HG03457 (cell line): ENCODE measurements around the gene HMG20A.

Experiments
- ATAC-seq: cut with Tn5 transposase; IDR thresholded peaks from one replicate; pipeline ENCODE4 v1.9.1; 2021; ENCODE audit warnings: moderate number of reproducible peaks; ENCODE audit not compliant: unreplicated experiment

HMG20A gene

DNA sequence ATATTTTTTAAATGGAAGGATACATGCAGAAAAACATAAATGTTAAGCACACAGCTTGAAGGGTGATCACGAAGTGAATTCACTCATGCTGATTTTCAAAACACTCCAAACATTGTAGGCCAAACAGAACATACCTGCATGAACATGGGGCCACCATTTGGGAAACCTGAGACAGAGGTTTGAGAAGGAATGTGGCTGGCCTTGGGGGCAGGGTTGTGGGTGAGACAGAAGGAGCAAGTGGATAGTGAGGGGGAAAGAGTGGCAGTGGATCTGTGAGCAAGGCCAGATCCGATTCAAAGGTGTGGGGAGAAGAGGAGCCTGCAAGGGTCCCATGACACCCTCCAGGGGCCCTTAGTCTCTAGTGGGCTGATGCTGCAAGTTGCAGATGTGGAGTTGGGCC lies 94.9 kb downstream of the HMG20A start:
- ATAC-seq = no peak

DNA sequence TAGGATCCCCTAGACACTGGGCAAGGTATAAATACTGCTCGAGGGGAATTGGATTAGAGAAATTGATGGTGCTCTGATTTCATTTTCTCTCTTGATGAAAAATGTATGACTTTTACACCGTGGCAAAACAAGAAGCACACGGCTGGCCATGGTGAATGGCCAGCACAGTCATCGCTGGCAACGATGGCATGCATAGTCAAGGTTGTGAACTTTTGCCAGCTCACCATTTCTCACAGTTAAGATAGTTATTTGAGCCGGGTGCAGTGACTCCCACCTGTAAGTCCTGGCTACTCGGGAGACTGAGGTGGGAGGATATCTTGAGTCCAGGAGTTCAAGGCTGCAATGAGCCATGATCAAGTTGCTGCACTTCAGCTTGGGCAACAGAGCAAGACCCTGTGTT lies 95.4 kb downstream of the HMG20A start:
- no peak for ATAC-seq

DNA sequence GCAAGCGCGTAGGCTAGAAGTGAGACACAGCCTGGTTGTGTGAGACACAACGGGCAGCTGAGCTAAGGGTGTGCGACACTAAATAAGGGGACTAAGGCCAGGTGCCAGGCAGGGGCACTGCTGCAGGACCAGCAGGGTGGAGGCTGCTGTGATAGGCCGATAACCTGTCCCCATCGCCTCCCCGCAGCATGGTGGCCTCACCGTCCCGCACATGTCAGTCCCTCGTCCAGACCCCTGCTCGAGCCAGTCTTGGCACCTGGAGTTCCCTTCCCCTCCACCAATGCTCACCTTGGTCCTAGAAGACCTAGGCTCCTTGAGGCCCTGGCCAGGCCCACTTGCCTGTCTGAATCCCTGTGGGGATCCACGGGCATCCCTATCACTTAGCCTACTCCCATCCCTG lies 96.1 kb downstream of the HMG20A start:
- ATAC-seq = no peak

DNA sequence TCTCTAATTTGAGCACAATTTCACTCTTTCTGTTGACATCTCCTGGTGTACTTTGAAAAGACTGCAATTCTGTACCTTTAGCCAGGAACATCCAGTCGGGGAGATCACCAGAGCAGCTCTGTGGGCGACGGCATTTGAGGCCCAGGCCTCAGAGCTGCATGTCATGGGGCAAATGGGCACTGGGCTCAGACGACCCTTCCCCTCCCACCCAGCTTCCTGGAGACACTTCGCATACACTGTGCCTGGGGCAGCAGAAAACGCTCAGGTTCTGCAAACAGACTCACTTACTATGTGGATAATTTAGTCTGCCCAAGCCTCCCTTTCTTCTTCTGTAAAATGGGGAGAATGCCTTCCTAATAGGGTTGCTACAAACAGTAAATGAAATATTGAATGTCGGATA lies 96.9 kb downstream of the HMG20A start:
- ATAC-seq = no peak

DNA sequence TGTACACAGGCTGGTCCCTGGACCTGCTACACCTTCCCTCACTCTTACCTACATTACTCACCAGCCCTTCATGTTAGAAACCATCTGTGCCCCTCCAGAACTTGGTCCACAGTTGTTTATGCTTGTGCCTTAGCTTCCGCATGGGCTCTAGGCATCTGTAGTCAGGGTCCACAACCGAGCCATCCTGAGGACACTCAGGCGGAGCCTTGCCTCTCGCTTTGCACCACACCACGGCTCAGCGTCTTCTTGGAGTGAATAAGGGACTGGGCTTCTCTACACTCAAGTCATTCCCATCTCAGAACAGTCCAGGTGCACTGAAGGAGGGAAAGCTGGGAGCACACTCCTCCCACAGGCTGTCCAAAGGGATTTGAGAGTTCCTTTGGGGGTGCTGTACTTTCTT lies 97.8 kb downstream of the HMG20A start:
- no peak for ATAC-seq

DNA sequence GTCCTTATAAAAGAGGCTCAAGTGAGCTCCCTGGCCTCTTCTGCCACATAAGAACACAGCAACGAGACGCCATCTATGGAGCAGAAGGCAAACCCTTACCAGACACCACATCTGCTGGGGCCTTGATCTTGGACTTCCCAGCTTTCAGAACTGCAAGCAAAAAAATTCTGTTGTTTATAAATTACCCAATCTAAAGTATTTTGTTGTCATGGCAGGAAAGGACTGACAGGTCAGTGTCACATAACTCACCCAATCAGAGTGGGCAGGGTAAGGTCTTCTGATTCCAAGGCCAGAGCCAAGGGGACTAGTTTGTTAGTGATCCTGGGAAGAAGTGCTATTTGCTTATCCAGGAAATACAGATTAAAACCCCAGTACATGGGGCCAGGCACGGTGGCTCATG lies 98.9 kb downstream of the HMG20A start:
- no peak for ATAC-seq

DNA sequence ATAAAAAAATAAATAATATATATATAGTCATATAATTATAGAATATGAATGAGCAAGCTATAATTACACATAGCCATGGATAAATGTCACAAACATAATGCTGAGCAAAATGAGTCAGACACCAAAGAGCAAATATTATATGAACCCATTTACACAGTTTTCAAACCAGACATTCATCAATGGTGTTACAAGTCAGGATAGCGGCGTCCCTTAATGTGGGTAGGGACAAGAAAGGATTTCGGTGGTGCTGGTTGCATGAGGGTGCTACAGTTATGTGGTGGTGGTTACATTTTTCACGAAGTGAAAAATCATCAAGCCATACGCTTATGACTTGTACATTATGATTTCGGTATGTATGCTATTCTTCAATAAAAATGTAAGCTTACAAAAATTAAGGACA lies 100.5 kb downstream of the HMG20A start:
- ATAC-seq = no peak

DNA sequence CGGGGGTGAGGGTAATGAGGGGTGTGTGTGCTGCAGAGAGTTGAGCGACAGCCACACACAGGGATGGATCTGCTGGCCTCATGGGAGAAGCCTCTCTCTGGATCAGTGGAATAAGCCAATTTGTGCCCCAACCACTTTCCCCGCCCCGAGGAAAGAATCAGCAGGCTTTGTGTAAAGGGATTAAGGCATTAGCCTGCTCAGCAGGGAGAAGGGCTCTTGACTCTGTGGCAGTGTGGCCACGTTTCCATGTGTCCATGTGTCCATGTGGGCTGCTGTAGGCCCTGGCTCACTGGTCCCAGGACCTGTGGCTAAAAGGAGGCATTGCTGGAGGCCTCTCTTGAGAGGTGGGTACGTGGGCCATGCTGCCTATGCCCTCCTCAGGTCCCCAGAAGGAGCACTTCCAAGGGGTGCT lies 104.7 kb downstream of the HMG20A start:
- no peak for ATAC-seq

DNA sequence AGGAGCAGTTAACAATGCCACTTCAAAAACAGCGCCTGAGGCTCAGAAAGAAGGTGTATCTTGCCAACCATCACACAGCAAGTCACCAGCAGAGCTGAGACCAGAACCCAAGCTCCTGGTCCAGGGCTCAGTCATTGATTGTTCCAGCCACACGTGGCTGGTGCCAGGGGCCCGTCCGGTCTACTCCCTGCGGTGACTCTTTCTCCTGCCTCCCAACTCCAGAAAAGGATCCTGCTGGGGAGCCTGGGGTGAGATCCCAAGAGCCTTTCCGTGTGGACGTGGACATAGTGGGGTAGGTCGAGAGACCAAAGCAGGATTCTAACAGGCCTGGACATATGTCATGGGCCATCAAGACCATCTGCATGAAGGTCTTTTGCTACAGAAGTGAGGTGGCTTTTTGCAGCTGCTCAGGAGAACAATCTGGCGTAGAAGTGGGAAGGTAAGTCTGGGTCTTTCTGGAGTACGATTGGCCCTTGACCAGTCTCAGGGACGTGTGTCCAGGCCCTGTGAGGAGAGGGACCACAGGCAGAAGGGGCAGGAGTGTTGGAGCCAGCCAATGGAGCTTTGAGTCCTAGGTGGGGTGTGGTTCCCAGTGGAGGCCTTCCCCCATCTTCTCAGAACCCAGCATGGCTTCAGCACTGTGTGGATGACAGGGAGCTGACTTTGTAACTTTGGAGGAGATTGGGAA lies 105.4 kb downstream of the HMG20A start:
- no peak for ATAC-seq

DNA sequence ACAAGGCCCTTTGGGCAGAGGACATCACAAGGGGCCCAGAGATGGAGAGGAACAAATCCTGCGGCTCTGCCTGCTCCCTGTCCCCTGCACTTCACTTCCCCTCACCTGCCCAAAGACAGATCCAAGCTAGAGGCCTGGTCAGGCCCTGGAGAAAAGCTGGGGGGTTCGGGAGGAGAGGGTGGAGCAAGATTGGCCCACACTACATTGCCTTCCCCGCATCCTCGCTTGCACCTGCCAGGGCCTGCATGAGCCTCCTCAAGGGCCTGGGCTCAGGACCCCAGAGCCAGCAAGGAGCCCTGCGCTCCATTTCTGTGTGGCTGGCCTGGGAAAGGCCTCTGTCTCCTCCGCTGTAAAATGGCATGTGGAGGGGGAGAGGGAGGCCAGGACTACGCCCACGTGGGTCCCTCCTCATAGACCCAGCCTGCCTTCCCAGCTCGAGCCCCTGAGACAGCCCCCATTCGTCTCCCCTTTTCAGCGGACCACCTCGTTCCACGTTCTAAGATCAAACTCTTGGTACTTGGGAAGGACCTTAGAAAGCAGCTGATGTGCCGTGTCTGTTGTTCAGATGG lies 106.0 kb downstream of the HMG20A start:
- ATAC-seq = no peak

DNA sequence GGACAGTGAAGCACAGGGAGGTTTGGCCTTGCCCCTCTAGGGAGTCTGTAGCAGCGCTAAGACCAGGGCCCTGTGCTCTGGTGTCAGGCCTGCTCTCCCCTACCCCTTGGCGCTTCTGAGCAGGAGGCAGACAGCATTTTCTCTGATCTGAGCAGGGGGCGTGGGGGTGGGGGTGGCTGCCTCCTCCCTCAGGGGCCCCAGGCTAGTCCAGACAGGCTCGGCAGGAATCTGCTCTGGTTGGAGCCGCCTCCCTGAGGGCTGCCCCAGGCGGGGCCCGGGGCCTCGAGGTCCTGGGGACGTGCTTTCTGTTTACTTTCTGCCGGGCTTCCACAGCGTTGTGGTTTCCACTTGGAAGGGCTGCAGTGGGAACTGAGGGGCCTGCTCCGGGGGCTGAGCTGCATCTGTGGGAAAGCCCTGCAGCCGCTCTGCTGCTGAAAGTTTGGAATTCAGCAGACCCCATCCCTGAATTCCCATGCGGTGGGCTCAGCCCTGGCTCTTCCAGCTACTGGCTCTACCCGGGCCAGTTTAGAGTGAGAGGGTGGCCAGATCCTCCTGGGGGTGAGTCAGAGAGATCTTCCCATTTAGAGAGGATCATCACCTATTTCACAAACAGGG lies 106.6 kb downstream of the HMG20A start:
- ATAC-seq = no peak

DNA sequence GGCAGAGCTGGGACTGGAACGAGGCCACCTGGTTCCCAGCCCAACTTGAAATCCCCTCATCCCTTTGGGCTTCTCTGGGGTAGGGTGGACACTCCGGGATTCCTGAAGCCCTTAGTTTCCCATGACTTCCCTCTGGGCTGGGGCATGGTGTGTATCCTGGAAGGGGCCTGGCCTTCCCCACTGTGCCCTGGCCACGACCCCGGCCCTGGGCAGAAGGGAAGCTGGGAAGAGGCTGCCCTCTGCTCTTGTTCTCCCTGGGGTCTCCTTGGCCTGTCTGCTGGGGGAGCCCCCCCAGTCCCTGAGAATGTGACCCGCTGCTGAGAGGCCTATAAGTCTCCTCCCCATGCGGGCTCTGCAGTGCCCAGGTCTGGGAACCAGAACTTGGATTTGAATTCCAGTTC lies 107.1 kb downstream of the HMG20A start:
- ATAC-seq = no peak

DNA sequence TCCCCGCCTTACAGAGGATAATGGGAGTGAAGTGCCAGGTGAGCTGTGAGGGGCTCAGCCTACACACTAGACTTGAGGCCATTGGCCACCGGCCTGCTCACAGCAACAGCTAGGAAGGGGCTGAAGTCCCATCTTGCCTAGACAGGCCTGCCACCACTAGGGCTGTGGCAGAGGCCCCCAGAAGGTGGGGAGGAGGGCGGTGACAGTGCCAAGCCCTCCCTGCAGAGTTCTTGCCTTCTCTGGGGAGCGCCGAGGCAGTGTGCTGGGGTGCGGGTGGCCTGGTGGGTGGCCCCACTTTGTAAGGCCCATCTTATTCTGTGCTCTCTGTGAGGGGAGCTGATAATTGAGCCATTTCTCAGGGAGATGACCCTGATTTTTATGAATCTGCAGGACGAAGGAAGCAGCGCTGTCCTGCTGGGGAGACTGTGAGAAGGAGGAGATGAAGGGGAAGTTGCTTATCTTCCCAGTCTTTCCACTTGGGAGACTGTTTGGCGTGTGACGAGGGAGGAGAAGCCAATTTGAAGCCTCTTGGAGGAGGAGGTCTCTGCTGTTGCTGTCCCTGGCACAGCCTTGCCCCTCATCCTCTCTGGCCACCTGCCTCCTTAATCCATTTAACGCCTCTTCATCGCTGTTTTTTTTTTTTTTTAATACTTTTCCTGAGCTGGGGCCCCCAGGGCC lies 107.7 kb downstream of the HMG20A start:
- ATAC-seq = no peak

DNA sequence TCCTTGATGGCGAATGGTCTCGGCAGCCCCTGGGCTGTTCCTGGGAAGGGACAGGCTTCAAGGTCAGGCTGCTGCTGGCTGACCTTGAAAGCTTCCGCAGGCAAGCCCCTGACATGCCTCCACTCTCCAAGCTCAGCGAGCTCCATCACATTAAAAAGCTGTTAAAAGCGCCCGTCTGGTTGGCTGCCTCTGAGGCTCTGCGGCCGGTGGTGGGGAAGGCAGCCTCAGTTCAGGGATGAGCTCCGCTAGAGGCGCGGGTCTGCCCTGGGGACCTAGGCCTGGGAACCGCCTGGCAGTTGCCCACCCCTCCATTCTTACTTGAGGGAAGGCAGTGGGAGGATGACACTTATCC lies 108.3 kb downstream of the HMG20A start:
- no peak for ATAC-seq

DNA sequence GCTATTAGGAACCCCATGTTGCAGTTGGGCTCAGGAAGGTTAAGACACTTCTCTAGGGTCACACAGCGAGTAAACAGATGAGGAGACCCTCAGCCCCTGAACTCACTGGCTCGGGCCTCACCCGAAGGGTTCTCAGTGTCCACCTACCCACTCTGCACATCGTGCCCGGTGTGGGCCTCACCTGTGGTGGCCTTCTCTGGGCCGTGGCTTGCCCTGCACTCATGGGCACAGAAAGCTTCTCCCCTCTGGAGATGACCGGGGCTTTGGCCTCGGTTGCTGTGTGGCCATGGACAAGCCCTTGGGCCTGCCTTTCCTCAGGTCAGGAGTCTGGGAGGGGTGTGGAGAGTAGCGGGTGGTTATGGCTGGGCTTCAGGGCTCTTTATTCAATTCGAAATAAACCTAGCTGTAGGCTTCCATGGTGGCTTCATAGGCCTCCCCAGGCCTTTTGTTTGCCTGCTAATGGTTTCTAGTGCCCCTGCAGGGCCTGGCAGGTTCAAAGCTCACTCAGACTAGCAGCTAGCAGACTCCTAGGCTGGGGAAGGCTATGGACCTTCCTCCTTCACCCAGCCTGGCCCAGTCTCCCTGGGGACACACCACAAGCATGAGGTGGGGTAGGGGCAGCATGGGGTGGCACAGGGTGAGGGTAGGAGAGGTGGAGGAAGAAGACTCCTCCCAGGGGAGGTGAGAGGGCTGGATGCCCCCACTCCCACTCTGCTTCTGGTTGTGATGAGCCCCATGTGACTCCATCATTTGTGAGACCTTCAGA lies 108.9 kb downstream of the HMG20A start:
- no peak for ATAC-seq

DNA sequence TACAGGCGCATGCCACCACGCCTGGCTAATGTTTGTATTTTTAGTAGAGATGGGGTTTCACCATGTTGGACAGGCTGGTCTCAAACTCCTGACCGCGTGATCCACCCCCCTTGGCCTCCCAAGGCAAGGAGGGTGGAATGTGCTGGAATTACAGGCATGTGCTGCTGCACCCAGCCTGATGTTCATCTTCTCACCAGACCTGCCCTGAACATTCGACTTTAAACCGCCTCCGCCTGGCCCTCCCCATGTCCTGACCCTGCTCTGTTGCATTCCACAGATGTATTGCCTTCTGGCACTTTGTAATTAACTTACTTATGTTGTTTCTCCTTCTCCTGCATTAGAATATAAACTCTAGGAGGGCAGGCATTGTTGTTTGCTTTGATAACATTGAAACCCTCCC lies 109.9 kb downstream of the HMG20A start:
- no peak for ATAC-seq

DNA sequence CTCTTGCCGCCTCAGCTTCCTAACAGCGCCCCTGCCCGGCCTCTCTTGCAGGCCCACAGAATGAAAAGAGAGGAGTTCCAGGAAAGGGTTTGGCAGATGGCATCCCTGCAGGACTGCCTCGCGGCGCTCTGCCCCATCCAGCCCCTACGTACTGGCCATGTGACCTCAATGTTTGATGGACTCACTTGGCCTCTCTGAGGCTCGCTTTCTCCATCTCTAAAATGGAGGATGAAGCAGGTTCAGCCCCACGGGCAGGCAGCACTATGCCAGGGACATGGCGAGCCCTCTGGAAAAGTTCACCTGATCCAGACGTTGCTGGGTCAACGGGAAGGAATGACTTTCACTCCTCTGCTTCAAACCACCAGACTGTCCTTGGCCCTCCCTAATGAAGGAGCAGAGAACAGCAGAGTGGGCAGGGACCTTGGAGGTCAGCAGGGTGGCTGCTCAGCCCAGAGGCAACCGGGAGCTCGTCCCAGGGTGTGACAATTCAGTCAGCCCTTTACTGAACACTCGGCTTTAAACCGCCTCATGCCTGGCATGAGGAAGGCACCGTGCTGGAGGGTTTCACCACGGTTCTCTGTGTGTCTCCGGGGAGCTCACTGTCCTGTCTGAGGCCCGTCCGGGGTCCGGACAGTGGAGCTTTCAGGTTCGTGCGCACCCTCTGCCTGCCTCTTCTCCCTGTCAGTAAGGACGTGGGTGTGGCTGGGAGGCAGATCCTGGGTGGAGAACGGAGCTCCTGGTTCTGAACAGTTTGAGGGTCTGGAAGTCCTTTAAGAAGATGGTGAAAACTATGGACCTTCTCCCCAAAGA lies 110.7 kb downstream of the HMG20A start:
- ATAC-seq = no peak

DNA sequence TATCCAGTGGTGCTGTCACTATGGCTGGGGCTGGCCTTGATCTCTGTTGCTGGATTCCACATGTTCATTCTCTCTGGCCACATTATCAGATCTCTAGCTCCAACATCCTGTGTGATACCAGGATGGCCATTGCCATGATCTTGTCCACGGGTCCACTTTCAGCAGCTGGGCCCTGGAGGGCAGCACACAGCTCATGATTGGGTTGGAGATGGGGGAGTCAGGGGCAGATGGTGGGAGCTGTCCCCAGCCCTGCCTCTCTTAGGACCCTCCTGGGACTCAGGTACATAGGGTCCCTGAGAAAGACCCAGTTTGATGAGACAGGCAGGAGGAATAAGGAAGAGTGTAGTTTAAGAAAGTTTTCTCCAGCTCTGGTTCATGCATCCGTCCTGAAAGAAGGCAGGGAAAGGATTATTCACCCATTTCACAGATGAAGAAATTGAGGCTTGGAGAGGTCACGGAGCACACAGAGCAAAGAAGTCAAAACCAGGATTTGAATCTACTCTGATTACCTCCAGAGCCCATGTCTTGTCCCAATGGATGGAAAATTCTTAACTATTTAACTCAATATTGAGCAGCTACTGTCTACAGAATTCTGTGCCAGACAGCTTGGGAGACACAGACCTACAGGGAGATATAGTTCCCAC lies 111.5 kb downstream of the HMG20A start:
- no peak for ATAC-seq

DNA sequence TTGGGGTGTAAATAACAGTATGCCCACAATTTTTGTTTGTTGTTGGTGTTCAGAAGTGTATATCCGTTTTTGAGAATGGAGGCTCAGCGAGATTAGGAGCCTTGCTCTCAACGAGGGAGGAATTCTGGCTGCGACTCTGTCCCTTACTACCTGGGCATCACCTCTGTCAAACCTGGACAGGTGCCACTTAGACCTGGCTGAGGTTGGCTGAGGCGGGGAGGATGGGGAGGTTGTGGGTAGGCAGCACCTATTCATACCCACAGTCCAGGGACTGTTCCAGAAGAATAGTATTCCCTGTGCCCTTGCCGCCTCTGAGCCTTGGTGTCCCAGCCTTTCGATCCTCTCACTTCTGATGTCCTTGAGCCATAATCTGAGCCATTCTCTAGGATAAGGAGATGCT lies 112.2 kb downstream of the HMG20A start:
- ATAC-seq = no peak
